CD14-positive monocyte (primary cell): Measurements from ENCODE around the gene C9orf85. TPM values are rescaled to one million over a fixed set of nuclear protein-coding genes. Genes with fewer than 3 reads are reported as not detected.
A peak's percentile ranks its signal among the peaks of the same experiment; 100 is the strongest.

Source experiments
- DNase-seq, 3 donors: peaks; one replicate each; pipeline ENCODE4 v3.0.0-alpha.2; 2011 to 2022
- H2AFZ ChIP-seq: 2 replicates; pipeline ENCODE4 v1.6.0; 2012; ENCODE audit warnings: mild to moderate bottlenecking, low read depth, low read length, inconsistent platforms; ENCODE audit not compliant: insufficient read depth, poor library complexity, severe bottlenecking
- H3K27ac ChIP-seq, 2 donors: 1 replicate in 1 of 2; 2 replicates in 1 of 2; pipeline ENCODE4 v1.5.1; 2012 to 2013; ENCODE audit warnings: low read length in 2 of 2, control low read depth in 1 of 2, inconsistent platforms in 1 of 2, low read depth in 1 of 2, mild to moderate bottlenecking in 1 of 2
- H3K27me3 ChIP-seq, 2 donors: one replicate each; pipeline versions ENCODE4 v1.6.0 to v1.6.1; 2011 to 2013; ENCODE audit warnings: low read length in 2 of 2; ENCODE audit not compliant: control insufficient read depth in 2 of 2, insufficient read depth in 2 of 2
- H3K36me3 ChIP-seq, 2 donors: replicated peaks in 1 of 2; 1 replicate in 1 of 2; 2 replicates in 1 of 2; pipeline versions ENCODE4 v1.5.1 to v1.6.1; 2012 to 2013; ENCODE audit warnings: low read length in 2 of 2, control low read depth in 1 of 2, inconsistent platforms in 1 of 2, mild to moderate bottlenecking in 1 of 2; ENCODE audit not compliant: insufficient read depth in 2 of 2, control insufficient read depth in 1 of 2
- H3K4me1 ChIP-seq, 2 donors: 1 replicate in 1 of 2; 2 replicates in 1 of 2; pipeline versions ENCODE4 v1.5.1 to v1.6.1; 2012 to 2013; ENCODE audit warnings: low read length in 2 of 2, control low read depth in 1 of 2, inconsistent platforms in 1 of 2, mild to moderate bottlenecking in 1 of 2, moderate library complexity in 1 of 2; ENCODE audit not compliant: insufficient read depth in 2 of 2, control insufficient read depth in 1 of 2
- H3K4me2 ChIP-seq: replicated peaks from 2 replicates; pipeline ENCODE3; 2012; ENCODE audit warnings: low read length, moderate library complexity, mild to moderate bottlenecking; ENCODE audit not compliant: poor library complexity, severe bottlenecking; ENCODE audit errors: extremely low read depth
- H3K4me3 ChIP-seq, 3 experiments: fragments of 200-600 bp in 1 of 3; sonication (generic) in 1 of 3; replicated peaks in 1 of 3; 1 replicate in 2 of 3; 2 replicates in 1 of 3; pipeline ENCODE4 v1.5.1; 2011 to 2013; ENCODE audit warnings: low read length in 3 of 3, mild to moderate bottlenecking in 3 of 3, control low read depth in 2 of 3, low read depth in 2 of 3, inconsistent platforms in 1 of 3, moderate library complexity in 1 of 3
- H3K79me2 ChIP-seq: 2 replicates; pipeline ENCODE4 v1.6.0; 2012; ENCODE audit warnings: mild to moderate bottlenecking, control low read depth, inconsistent platforms, low read length, moderate library complexity; ENCODE audit not compliant: insufficient read depth
- H3K9ac ChIP-seq: 2 replicates; pipeline ENCODE4 v1.6.0; 2017; ENCODE audit warnings: low read length, mild to moderate bottlenecking; ENCODE audit not compliant: insufficient read depth, poor library complexity, severe bottlenecking
- H3K9me3 ChIP-seq, 2 donors: replicated peaks in 1 of 2; 1 replicate in 1 of 2; 2 replicates in 1 of 2; pipeline versions ENCODE4 v1.5.1 to v1.6.1; 2012 to 2013; ENCODE audit warnings: low read length in 2 of 2, control low read depth in 1 of 2; ENCODE audit not compliant: control insufficient read depth in 1 of 2, insufficient read depth in 1 of 2
- H4K20me1 ChIP-seq: 2 replicates; pipeline ENCODE4 v1.6.0; 2012; ENCODE audit warnings: mild to moderate bottlenecking, low read length, control low read depth, moderate library complexity; ENCODE audit not compliant: insufficient read depth
- H3K27ac Mint-ChIP-seq, 7 donors: one replicate each; pipeline ENCODE4 v1.8.0; 2020; ENCODE audit warnings: mild to moderate bottlenecking in 7 of 7, mixed read lengths in 7 of 7, moderate library complexity in 6 of 7, inconsistent platforms in 2 of 7
- H3K27me3 Mint-ChIP-seq, 3 donors: one replicate each; pipeline ENCODE4 v1.8.0; 2021 to 2022; ENCODE audit warnings: low read depth in 3 of 3, mild to moderate bottlenecking in 3 of 3, mixed read lengths in 3 of 3, moderate library complexity in 3 of 3, inconsistent platforms in 1 of 3
- H3K36me3 Mint-ChIP-seq, 2 donors: one replicate each; pipeline ENCODE4 v1.8.0; 2020; ENCODE audit warnings: mixed read lengths in 2 of 2, inconsistent platforms in 1 of 2, mild to moderate bottlenecking in 1 of 2
- H3K4me1 Mint-ChIP-seq: one replicate; pipeline ENCODE4 v1.8.0; 2020; ENCODE audit warnings: mild to moderate bottlenecking, mixed read lengths
- H3K4me3 Mint-ChIP-seq, 2 donors: one replicate each; pipeline ENCODE4 v1.8.0; 2020; ENCODE audit warnings: mild to moderate bottlenecking in 2 of 2, mixed read lengths in 2 of 2, moderate library complexity in 1 of 2
- H3K9me3 Mint-ChIP-seq, 7 donors: one replicate each; pipeline ENCODE4 v1.8.0; 2020 to 2022; ENCODE audit warnings: mixed read lengths in 7 of 7, mild to moderate bottlenecking in 6 of 7, moderate library complexity in 6 of 7, inconsistent platforms in 2 of 7
- CTCF ChIP-seq: fragments of 200-600 bp; IDR thresholded peaks from one replicate; pipeline ENCODE4 v1.8.0; 2022; ENCODE audit warnings: antibody characterized with exemption, mild to moderate bottlenecking
- WGBS: methylation state at CpG from one replicate; pipeline ENCODE4 v1.1.5; 2013; ENCODE audit warnings: missing lambda C conversion rate; ENCODE audit not compliant: insufficient coverage; 5-methylcytosine and 5-hydroxymethylcytosine counted together
- intact Hi-C, 2 donors: fragments of 100-400 bp; cut with micrococcal nuclease; formaldehyde crosslinking; loops; one replicate each; pipeline versions ENCODE4 v1.15.0 to v1.15.1; 2023
- polyA plus RNA-seq, 3 donors: library from polyadenylated mRNA; depleted of rRNA in 1 of 3; unstranded in 2 of 3; stranded (reverse) in 1 of 3; fragments of 300-500 nt in 2 of 3; fragments of >200 nt in 1 of 3; fragmentation: Illumina TruSeq in 2 of 3; gene quantifications; 1 replicate in 2 of 3; 2 replicates in 1 of 3; pipeline ENCODE4 v1.2.3, GENCODE V29; 2012 to 2021

Gene C9orf85
- polyA plus RNA-seq, 3 donors, result 4.5 to 6.4 (median 5.4) TPM

GRCh38 chr9:71876829-71877228 is 34.6 kb upstream of the C9orf85 start:
- Histone ChIP-seq H3K4me1 (no peaks in the 10 kb centered on the region), H3K36me3 (peaks cover 0 to 26% of the 10 kb centered on the region in 2 donors), H3K4me2 (no peak overlapping the region), H3K9me3 (peaks cover 21 to 36% of the 10 kb centered on the region in 2 donors), H2AFZ (no peak overlapping the region), H3K4me3 (no peak overlapping the region), H3K27ac (no peak overlapping the region), H3K27me3 (no peaks in the 10 kb centered on the region), H3K79me2 (peaks cover 82% of the 10 kb centered on the region), H4K20me1 (peaks cover 22% of the 10 kb centered on the region), H3K9ac (no peak overlapping the region)
- no peak for TF ChIP-seq CTCF
- peaks cover 24 to 37% (median 29%) of the 10 kb centered on the region in 7 donors for H3K9me3 Mint-ChIP-seq
- peak overlapping the region in 1 of 7 donors; percentile 25 for H3K27ac Mint-ChIP-seq
- H3K27me3 Mint-ChIP-seq, result no peaks in the 10 kb centered on the region
- no peak for DNase-seq
- H3K4me3 Mint-ChIP-seq, result no peak overlapping the region
- H3K4me1 Mint-ChIP-seq, result no peaks in the 10 kb centered on the region
- H3K36me3 Mint-ChIP-seq, result peaks cover 11 to 34% of the 10 kb centered on the region in 2 donors
- intact Hi-C loops, result no loop called here

DNA sequence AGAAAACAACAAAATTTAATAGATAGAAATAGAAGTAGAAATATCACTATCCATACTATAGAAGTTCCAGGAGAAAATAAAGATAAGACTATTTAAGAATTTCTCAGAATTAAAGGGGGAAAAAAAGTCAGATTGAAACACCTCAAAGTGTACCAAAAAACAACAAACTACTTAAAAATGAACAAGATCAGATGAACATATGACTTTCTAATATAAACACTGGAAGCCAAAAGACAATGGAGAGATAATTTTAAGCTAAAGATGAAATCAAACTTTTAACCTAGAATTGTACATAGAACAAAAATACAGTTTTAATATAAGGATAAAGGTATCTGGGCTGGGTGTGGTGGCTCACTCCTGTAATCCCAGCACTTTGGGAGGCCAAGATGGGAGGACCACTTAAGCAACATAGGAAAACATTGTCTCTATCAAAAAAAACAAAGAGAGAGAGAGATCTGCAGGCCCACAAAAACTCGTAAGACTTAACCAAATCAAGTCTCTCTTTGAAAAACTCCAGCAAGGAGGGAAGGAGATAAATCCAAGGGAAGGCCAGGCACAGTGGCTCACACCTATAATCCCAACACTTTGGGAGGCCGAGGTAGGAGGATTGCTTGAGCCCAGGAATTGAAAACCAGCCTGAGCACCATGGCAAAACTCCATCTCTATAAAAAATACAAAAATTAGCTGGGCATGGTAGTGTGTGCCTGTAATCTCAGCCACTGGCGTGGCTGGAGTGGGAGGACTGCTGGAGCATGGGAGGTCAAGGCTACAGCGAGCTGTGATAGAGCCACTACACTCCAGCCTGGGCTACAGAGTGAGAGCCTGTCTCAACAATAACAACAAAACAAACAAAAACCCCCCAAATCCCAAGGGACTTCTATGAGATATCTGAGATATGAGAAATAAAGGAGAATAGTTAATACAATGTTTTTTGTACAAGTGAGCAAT is 32.8 kb upstream of the C9orf85 start:
- TF ChIP-seq CTCF, result no peak
- H3K4me3 Mint-ChIP-seq, result no peak overlapping the region
- peaks cover 13 to 37% of the 10 kb centered on the region in 2 donors for H3K36me3 Mint-ChIP-seq

More for the DNA sequence above, 32.8 kb upstream of the C9orf85 start:
- Mint-ChIP-seq H3K4me1 (no peaks in the 10 kb centered on the region), H3K27ac (no peak overlapping the region), H3K27me3 (no peaks in the 10 kb centered on the region), H3K9me3 (peaks cover 35 to 53% (median 45%) of the 10 kb centered on the region in 7 donors)
- Histone ChIP-seq H3K4me2 (no peak overlapping the region), H3K9ac (no peak overlapping the region), H3K36me3 (peaks cover 0 to 29% of the 10 kb centered on the region in 2 donors), H4K20me1 (peaks cover 22% of the 10 kb centered on the region), H3K27ac (no peak overlapping the region), H3K27me3 (no peaks in the 10 kb centered on the region), H2AFZ (no peak overlapping the region), H3K4me1 (no peaks in the 10 kb centered on the region), H3K4me3 (no peak overlapping the region), H3K79me2 (peaks cover 96% of the 10 kb centered on the region), H3K9me3 (peaks cover 34 to 47% of the 10 kb centered on the region in 2 donors)
- WGBS, result no CpG with 5 or more reads among the region's 4 CpGs
- DNase-seq, result no peak
- intact Hi-C loops, result no loop called here
